GM23338 (cell line): ENCODE results near the gene ING4. TPM values are rescaled to one million over a fixed set of nuclear protein-coding genes. Genes with fewer than 3 reads are reported as not detected.

Experiments
- ATAC-seq: fragments of 200-7000 bp; cut with Tn5 transposase; 3 replicates; pipeline ENCODE4 v1.9.1; 2020
- DNase-seq: peaks from one replicate; pipeline ENCODE4 v3.0.0-alpha.2; 2015; ENCODE audit warnings: low spot score
- H2AFZ ChIP-seq: fragments of 200-600 bp; sonication (generic); 2 replicates; pipeline ENCODE4 v1.8.0; 2016; ENCODE audit warnings: antibody characterized with exemption, mild to moderate bottlenecking, moderate library complexity
- H3F3A ChIP-seq: fragments of 200-600 bp; sonication (generic); replicated peaks from 2 replicates; pipeline ENCODE4 v1.8.0; 2017; ENCODE audit warnings: antibody characterized with exemption, mixed run types, low read depth
- H3K27ac ChIP-seq: fragments of 200-600 bp; sonication (generic); 2 replicates; pipeline ENCODE4 v1.6.1; 2016; ENCODE audit warnings: low read depth
- H3K27me3 ChIP-seq: fragments of 200-600 bp; sonication (generic); 2 replicates; pipeline ENCODE4 v1.8.0; 2016; ENCODE audit warnings: mild to moderate bottlenecking, mixed run types, moderate library complexity; ENCODE audit not compliant: insufficient read depth
- H3K36me3 ChIP-seq: fragments of 200-600 bp; sonication (generic); 2 replicates; pipeline ENCODE4 v1.8.0; 2016; ENCODE audit warnings: mild to moderate bottlenecking; ENCODE audit not compliant: insufficient read depth
- H3K4me1 ChIP-seq: fragments of 200-600 bp; sonication (generic); 2 replicates; pipeline ENCODE4 v1.8.0; 2016; ENCODE audit warnings: mild to moderate bottlenecking, moderate library complexity; ENCODE audit not compliant: insufficient read depth
- H3K4me2 ChIP-seq: fragments of 200-600 bp; sonication (generic); 2 replicates; pipeline ENCODE4 v1.7.1; 2017; ENCODE audit warnings: mixed run types
- H3K4me3 ChIP-seq: fragments of 200-600 bp; sonication (generic); 2 replicates; pipeline ENCODE4 v1.6.1; 2016; ENCODE audit warnings: mixed run types
- H3K79me2 ChIP-seq: fragments of 200-600 bp; sonication (generic); replicated peaks from 2 replicates; pipeline ENCODE4 v1.8.0; 2017; ENCODE audit warnings: mild to moderate bottlenecking; ENCODE audit not compliant: insufficient read depth
- H3K9me2 ChIP-seq: fragments of 200-600 bp; sonication (generic); 2 replicates; pipeline ENCODE4 v1.8.0; 2017; ENCODE audit not compliant: insufficient read depth
- H4K20me1 ChIP-seq: fragments of 200-600 bp; sonication (generic); replicated peaks from 2 replicates; pipeline ENCODE4 v1.8.0; 2017; ENCODE audit warnings: mild to moderate bottlenecking; ENCODE audit not compliant: insufficient read depth
- H3K27ac Mint-ChIP-seq: 2 replicates; pipeline ENCODE4 v1.8.0; 2020; ENCODE audit warnings: inconsistent platforms, mild to moderate bottlenecking, moderate library complexity, mixed read lengths
- H3K27me3 Mint-ChIP-seq: 3 replicates; pipeline ENCODE4 v1.8.0; 2022; ENCODE audit warnings: low read depth, mild to moderate bottlenecking, moderate library complexity, mixed read lengths, inconsistent platforms; ENCODE audit not compliant: insufficient read depth, poor library complexity
- H3K36me3 Mint-ChIP-seq: 3 replicates; pipeline ENCODE4 v1.8.0; 2021; ENCODE audit warnings: low read depth, mild to moderate bottlenecking, inconsistent platforms, moderate library complexity, mixed read lengths
- H3K4me1 Mint-ChIP-seq: 3 replicates; pipeline ENCODE4 v1.8.0; 2020; ENCODE audit warnings: mild to moderate bottlenecking, inconsistent platforms, mixed read lengths
- H3K4me3 Mint-ChIP-seq: 3 replicates; pipeline ENCODE4 v1.8.0; 2021; ENCODE audit warnings: moderate library complexity, mild to moderate bottlenecking, inconsistent platforms, mixed read lengths
- H3K9me3 Mint-ChIP-seq: 3 replicates; pipeline ENCODE4 v1.8.0; 2020; ENCODE audit warnings: moderate library complexity, mild to moderate bottlenecking, inconsistent platforms, mixed read lengths
- CREB1 ChIP-seq: fragments of 250-450 bp; sonication (Bioruptor Pico); IDR thresholded peaks from 2 replicates; pipeline ENCODE4 v1.5.0; 2020; ENCODE audit warnings: low read depth, mild to moderate bottlenecking, moderate library complexity
- CTCF ChIP-seq, 2 experiments: fragments of 200-600 bp in 1 of 2; sonication (generic) in 1 of 2; conservative IDR thresholded peaks; 2 replicates each; pipeline versions ENCODE4 v1.5.1 to v1.6.1; 2016 to 2017; ENCODE audit warnings: antibody characterized with exemption in 2 of 2, low read depth in 2 of 2, mild to moderate bottlenecking in 2 of 2, moderate library complexity in 1 of 2
- ETS1 ChIP-seq: IDR thresholded peaks from 2 replicates; pipeline ENCODE4 v1.6.1; 2016; ENCODE audit warnings: antibody characterized with exemption
- EZH2 ChIP-seq: fragments of 200-600 bp; sonication (generic); IDR thresholded peaks from one replicate; pipeline ENCODE4 v1.8.0; 2017; ENCODE audit warnings: antibody characterized with exemption, mild to moderate bottlenecking, low read depth; ENCODE audit not compliant: unreplicated experiment
- EZH2phosphoT487 ChIP-seq: fragments of 200-600 bp; sonication (generic); IDR thresholded peaks from one replicate; pipeline ENCODE4 v1.8.1; 2018; ENCODE audit warnings: antibody characterized with exemption; ENCODE audit not compliant: unreplicated experiment
- JUNB ChIP-seq: IDR thresholded peaks from one replicate; pipeline ENCODE4 v1.6.1; 2016; ENCODE audit warnings: antibody characterized with exemption; ENCODE audit not compliant: unreplicated experiment
- NANOG ChIP-seq: IDR thresholded peaks from 2 replicates; pipeline ENCODE4 v1.6.1; 2016; ENCODE audit warnings: antibody characterized with exemption, borderline replicate concordance
- POLR2AphosphoS5 ChIP-seq: IDR thresholded peaks from 2 replicates; pipeline ENCODE4 v1.6.1; 2016; ENCODE audit warnings: antibody characterized with exemption, low read depth
- STAT1 ChIP-seq: IDR thresholded peaks from one replicate; pipeline ENCODE4 v1.6.1; 2016; ENCODE audit warnings: antibody characterized with exemption; ENCODE audit not compliant: unreplicated experiment
- ZNF114 ChIP-seq: fragments of 250-450 bp; sonication (Bioruptor Pico); IDR thresholded peaks from 2 replicates; pipeline ENCODE4 v1.5.0; 2020; ENCODE audit warnings: mild to moderate bottlenecking, moderate library complexity
- ZNF331 ChIP-seq: fragments of 250-450 bp; sonication (Bioruptor Pico); IDR thresholded peaks from 2 replicates; pipeline ENCODE4 v1.5.0; 2020; ENCODE audit warnings: low read depth, mild to moderate bottlenecking, moderate library complexity
- ZNF462 ChIP-seq: fragments of 250-450 bp; sonication (Bioruptor Pico); IDR thresholded peaks from 2 replicates; pipeline ENCODE4 v1.5.0; 2020; ENCODE audit warnings: mild to moderate bottlenecking, moderate library complexity
- polyA plus RNA-seq: library from polyadenylated mRNA; unstranded; fragments of >200 nt; fragmentation: Nextera tagmentation; extraction: Ambion mirVana; gene quantifications from 2 replicates; pipeline ENCODE4 v1.2.1, GENCODE V29; 2016
- total RNA-seq: library from RNA; depleted of rRNA; stranded (reverse); fragments of >200 nt; shearing (Covaris generic); gene quantifications from 2 replicates; pipeline ENCODE4 v1.2.3, GENCODE V29; 2014

ING4 gene
- total and polyA plus RNA-seq, 2 experiments from 2014 or later, result 22.0 to 29.6 TPM

GRCh38 chr12:6691473-6691872, 28.6 kb upstream of the ING4 start:
- H3K4me1 ChIP-seq, result peaks cover 18% of the 10 kb centered on the region
- peaks cover 32% of the 10 kb centered on the region for H3K4me1 Mint-ChIP-seq
- no peaks in the 10 kb centered on the region for H3K27me3 ChIP-seq
- DNase-seq (peak; percentile 6), ATAC-seq (no peak)
- no peaks in the 10 kb centered on the region for H3K9me2 ChIP-seq
- TF ChIP-seq ZNF114 (CRISPR knock-in tag) (no peak), ZNF462 (no peak), NANOG (no peak), CTCF (conservative IDR thresholded peaks at IDR 0.05; ENCODE audit: low read depth in 2 of 2) (no peak), STAT1 (no peak), ETS1 (no peak), POLR2AphosphoS5 (no peak), ZNF331 (CRISPR knock-in tag) (no peak), CREB1 (CRISPR knock-in tag) (no peak), EZH2 (no peak), JUNB (no peak), EZH2phosphoT487 (no peak)
- no peaks in the 10 kb centered on the region for H3K9me3 Mint-ChIP-seq
- no peaks in the 10 kb centered on the region for H4K20me1 ChIP-seq
- H3K36me3 Mint-ChIP-seq, result no peaks in the 10 kb centered on the region; the same call in 2 of the 3 replicates
- peaks cover 23% of the 10 kb centered on the region for H3K79me2 ChIP-seq
- H3K36me3 ChIP-seq, result no peaks in the 10 kb centered on the region
- no peak overlapping the region for H2AFZ ChIP-seq
- peaks cover 12% of the 10 kb centered on the region; the same call in 1 of the 2 replicates for H3F3A ChIP-seq
- no peak overlapping the region for H3K27ac ChIP-seq
- H3K4me3 Mint-ChIP-seq, result no peak overlapping the region
- H3K27ac Mint-ChIP-seq, result no peak overlapping the region
- peaks cover 14% of the 10 kb centered on the region for H3K27me3 Mint-ChIP-seq
- no peak overlapping the region for H3K4me2 ChIP-seq
- H3K4me3 ChIP-seq, result no peak overlapping the region
